AG04450 (cell line): ENCODE measurements around the gene ST3GAL3. TPM values are rescaled to one million over a fixed set of nuclear protein-coding genes. Genes with fewer than 3 reads are reported as not detected.
A peak's percentile ranks its signal among the peaks of the same experiment; 100 is the strongest.

Experiments
- CTCF ChIA-PET: fragments of 300-600, 350-600 bp; formaldehyde crosslinking; extraction: SDS; loops from one replicate; lab custom pipeline; 2022; ENCODE audit warnings: antibody characterized with exemption, inconsistent platforms; lab: Charles Lee
- POLR2A ChIA-PET: fragments of 350-600 bp; formaldehyde crosslinking; extraction: SDS; loops from one replicate; lab custom pipeline; 2021; ENCODE audit warnings: antibody characterized with exemption, inconsistent platforms; lab: Yijun Ruan, JAX
- DNase-seq: peaks from one replicate; pipeline ENCODE4 v3.0.0-alpha.2; 2011; ENCODE audit warnings: low read depth, low spot score
- H3K27ac ChIP-seq: one replicate; pipeline ENCODE4 v1.5.1; 2012; ENCODE audit warnings: low read depth, low read length, control low read depth
- H3K27me3 ChIP-seq: one replicate; pipeline ENCODE4 v1.6.0; 2012; ENCODE audit warnings: low read length; ENCODE audit not compliant: control insufficient read depth, insufficient read depth
- H3K4me3 ChIP-seq: 2 replicates; pipeline ENCODE4 v1.5.1; 2011; ENCODE audit warnings: mild to moderate bottlenecking, low read depth, low read length, control low read depth
- H3K9me3 ChIP-seq: 2 replicates; pipeline ENCODE4 v1.5.1; 2012; ENCODE audit warnings: low read length; ENCODE audit not compliant: control insufficient read depth, insufficient read depth
- polyA plus RNA-seq: library from polyadenylated mRNA; depleted of rRNA; stranded (reverse); fragments of >200 nt; gene quantifications from 2 replicates; pipeline ENCODE4 v1.2.3, GENCODE V29; 2011
- TF ChIP-seq, protein P1 (sequence below): IDR thresholded peaks from 2 replicates; pipeline ENCODE4 v1.5.1; 2011; ENCODE audit warnings: low read depth, low read length, control low read depth, inconsistent platforms

ST3GAL3 gene
- polyA plus RNA-seq, 1 experiment: 11.5 TPM

DNA sequence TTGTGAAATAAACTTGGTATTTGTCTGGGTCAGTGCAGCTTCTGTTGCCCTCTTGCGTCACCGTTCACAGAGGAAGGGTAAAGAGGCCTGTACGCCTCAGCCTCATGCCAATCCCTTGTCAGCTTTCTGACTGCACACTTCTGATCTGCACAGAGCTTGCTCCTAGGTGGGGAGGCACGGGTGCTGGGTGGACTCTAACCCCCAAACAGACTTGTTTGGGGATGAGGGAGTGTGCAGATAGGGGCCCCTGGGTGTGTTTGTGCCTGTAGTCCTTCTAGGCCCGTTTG is 270.9 kb downstream of the ST3GAL3 start:
- TF ChIP-seq, protein P1, sequence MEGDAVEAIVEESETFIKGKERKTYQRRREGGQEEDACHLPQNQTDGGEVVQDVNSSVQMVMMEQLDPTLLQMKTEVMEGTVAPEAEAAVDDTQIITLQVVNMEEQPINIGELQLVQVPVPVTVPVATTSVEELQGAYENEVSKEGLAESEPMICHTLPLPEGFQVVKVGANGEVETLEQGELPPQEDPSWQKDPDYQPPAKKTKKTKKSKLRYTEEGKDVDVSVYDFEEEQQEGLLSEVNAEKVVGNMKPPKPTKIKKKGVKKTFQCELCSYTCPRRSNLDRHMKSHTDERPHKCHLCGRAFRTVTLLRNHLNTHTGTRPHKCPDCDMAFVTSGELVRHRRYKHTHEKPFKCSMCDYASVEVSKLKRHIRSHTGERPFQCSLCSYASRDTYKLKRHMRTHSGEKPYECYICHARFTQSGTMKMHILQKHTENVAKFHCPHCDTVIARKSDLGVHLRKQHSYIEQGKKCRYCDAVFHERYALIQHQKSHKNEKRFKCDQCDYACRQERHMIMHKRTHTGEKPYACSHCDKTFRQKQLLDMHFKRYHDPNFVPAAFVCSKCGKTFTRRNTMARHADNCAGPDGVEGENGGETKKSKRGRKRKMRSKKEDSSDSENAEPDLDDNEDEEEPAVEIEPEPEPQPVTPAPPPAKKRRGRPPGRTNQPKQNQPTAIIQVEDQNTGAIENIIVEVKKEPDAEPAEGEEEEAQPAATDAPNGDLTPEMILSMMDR: no peak
- no peaks in the 10 kb centered on the region for H3K27me3 ChIP-seq
- H3K4me3 ChIP-seq: peak overlapping the region; percentile 74
- no peak for DNase-seq
- ChIA-PET POLR2A (no interaction called here), CTCF (interaction anchor here (0.6 to 1.8 kb wide), 2 partner anchors 37 to 44 kb away, joined by 3 to 5 read pairs; no protein-coding TSS in a partner anchor)
- no peaks in the 10 kb centered on the region; the same call in 1 of the 2 replicates for H3K9me3 ChIP-seq
- H3K27ac ChIP-seq: no peak overlapping the region

DNA sequence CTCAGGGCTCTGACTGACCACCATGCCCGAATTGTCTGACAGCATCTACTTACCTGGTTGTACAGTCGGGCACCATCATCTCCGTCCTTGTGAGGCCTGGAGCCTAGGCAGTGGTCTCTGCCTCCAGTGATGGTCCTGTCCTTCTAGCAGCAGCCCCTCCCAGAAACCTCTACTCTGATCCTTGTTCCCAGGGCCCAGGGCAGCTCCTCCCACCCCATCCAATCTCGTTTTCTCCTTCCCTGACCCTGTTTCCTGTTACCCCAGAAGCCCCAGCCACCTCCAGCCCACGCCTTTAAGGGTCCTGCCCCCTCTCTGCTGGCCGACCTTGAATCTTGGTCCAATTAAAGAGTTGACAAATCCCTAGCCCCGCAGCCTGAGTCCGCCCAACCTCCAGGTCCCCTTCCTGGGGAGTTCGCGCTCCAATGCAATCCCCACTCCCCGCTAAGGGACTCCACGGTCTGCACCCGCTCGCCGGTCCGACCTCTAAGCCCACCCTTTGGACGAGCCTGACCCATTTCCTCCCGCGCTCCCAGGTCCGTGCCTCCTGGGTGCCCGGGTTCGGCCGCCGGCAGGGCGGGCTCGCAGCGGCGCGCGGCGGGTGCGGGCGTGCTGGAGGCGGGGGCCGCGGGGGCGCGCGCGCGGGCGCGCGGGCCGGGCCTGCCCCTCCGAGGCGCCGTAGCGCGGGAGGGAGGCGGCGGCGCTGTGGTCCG is 271.4 kb downstream of the ST3GAL3 start, which contains the start of gene B4GALT2:
Gene B4GALT2 (plus strand): TSS at position 660 of the 710 bp plus-strand sequence. CDS start 1,951 bp downstream, outside the sequence.
- POLR2A ChIA-PET: no interaction called here
- no peak for DNase-seq
- peak within 1 kb of the TSS; percentile 74 for H3K4me3 ChIP-seq
- peak within 1 kb of the TSS; percentile 57 for H3K27ac ChIP-seq
- H3K27me3 ChIP-seq: no peaks in the 10 kb centered on the region
- H3K9me3 ChIP-seq: no peaks in the 10 kb centered on the region; the same call in 1 of the 2 replicates
- CTCF ChIA-PET: interaction anchor here (0.6 to 1.8 kb wide), 2 partner anchors 38 to 44 kb away, joined by 3 to 5 read pairs; no protein-coding TSS in a partner anchor
- TF ChIP-seq, protein P1: no peak

DNA sequence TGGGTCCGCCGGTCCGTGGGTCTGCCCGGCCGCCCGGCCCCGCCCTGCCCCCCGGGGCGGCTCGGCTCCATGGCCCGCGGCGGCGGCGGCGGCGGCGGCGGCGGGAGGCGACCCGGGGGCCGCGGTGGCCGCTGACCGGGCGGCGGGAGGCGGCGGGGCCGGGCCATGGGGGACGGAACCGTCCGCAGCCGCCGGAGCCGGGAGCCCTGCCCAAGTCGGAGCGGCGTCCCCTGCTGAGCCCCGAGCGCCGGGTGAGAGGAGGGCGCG is 271.9 kb downstream of the ST3GAL3 start:
- Histone ChIP-seq H3K27ac (no peak overlapping the region), H3K4me3 (peak overlapping the region; percentile 73), H3K27me3 (no peaks in the 10 kb centered on the region), H3K9me3 (no peaks in the 10 kb centered on the region; the same call in 1 of the 2 replicates)
- POLR2A ChIA-PET: no interaction called here
- DNase-seq: no peak
- TF ChIP-seq, protein P1: no peak
- CTCF ChIA-PET: no interaction called here

DNA sequence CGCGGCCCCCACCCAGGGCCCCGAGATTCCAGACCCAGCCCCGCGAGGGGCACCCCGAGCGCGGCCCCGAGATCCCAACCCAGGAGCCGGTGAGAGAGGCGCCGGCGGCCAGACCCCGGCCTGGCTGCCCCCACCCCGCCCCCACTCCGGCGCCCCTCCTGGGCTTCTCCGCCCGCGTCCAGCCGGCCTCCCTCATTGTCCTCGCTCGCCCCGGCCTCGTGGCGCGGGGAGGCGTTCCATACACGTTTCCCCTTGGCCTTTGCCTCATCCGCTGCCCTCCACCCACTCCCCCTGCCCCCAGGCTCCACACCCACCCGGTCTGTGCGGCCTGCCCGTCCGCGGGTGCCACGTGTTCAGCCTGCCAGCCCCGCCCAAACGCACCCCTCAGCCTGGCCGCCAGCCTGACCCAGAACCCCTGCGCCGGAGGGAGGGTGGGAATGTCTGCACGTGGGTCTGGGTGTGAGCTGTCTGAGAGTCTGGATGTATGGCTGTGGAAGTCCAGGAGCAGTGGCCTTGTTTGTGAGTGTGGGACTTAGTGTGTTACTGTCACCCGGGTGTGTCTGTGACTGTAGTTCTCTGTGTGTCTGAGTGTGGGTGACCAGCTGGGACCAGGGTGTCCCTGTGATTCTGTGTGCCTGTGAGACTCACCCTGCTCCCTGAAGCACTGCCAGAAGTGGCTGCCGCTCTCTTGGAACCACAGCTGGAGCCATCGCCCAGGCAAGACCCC is 272.4 kb downstream of the ST3GAL3 start:
- CTCF ChIA-PET: no interaction called here
- H3K4me3 ChIP-seq: peak overlapping the region; percentile 73
- H3K9me3 ChIP-seq: no peaks in the 10 kb centered on the region; the same call in 1 of the 2 replicates
- TF ChIP-seq, protein P1: no peak
- POLR2A ChIA-PET: interaction anchor here (0.7 to 1.2 kb wide), 2 partner anchors 10 to 57 kb away, joined by 3 to 5 read pairs; no protein-coding TSS in a partner anchor
- no peak for DNase-seq
- H3K27me3 ChIP-seq: no peaks in the 10 kb centered on the region
- H3K27ac ChIP-seq: peak overlapping the region; percentile 57
